OCI-LY1 (cell line): ENCODE data around the gene CCDC91.

Source experiments
- H2AFZ ChIP-seq: fragments of 200-600 bp; sonication (generic), shearing (Covaris generic); 2 replicates; pipeline ENCODE4 v1.6.0; 2014; ENCODE audit warnings: antibody characterized with exemption, mild to moderate bottlenecking, low read length
- H3F3A ChIP-seq: fragments of 200-600 bp; sonication (generic), shearing (Covaris generic); 2 replicates; pipeline ENCODE4 v1.6.0; 2014; ENCODE audit warnings: mild to moderate bottlenecking, antibody characterized with exemption, low read length, moderate library complexity; ENCODE audit not compliant: insufficient read depth
- H3K27ac ChIP-seq: fragments of 200-600 bp; sonication (generic); 2 replicates; pipeline ENCODE4 v1.5.1; 2014; ENCODE audit warnings: low read length, mixed run types, mild to moderate bottlenecking, low read depth; ENCODE audit not compliant: poor library complexity, severe bottlenecking
- H3K27me3 ChIP-seq: fragments of 200-600 bp; sonication (generic); 2 replicates; pipeline ENCODE4 v1.6.0; 2014; ENCODE audit warnings: antibody characterized with exemption, mild to moderate bottlenecking, low read length, moderate library complexity; ENCODE audit not compliant: insufficient read depth
- H3K36me3 ChIP-seq: fragments of 200-600 bp; sonication (generic); 2 replicates; pipeline ENCODE4 v1.6.1; 2014; ENCODE audit warnings: mild to moderate bottlenecking, antibody characterized with exemption, low read length, moderate library complexity, mixed read lengths; ENCODE audit not compliant: insufficient read depth
- H3K4me1 ChIP-seq: fragments of 200-600 bp; sonication (generic); 2 replicates; pipeline ENCODE4 v1.5.1; 2014; ENCODE audit warnings: mild to moderate bottlenecking, low read length, moderate library complexity; ENCODE audit not compliant: insufficient read depth, severe bottlenecking
- H3K4me2 ChIP-seq: fragments of 200-600 bp; sonication (generic), shearing (Covaris generic); 2 replicates; pipeline ENCODE4 v1.6.1; 2014; ENCODE audit warnings: low read length
- H3K4me3 ChIP-seq: fragments of 200-600 bp; sonication (generic); 2 replicates; pipeline ENCODE4 v1.5.1; 2014; ENCODE audit warnings: low read length, low read depth, mild to moderate bottlenecking, mixed read lengths; ENCODE audit not compliant: poor library complexity, severe bottlenecking
- H3K79me2 ChIP-seq: fragments of 200-600 bp; shearing (Covaris generic); 2 replicates; pipeline ENCODE4 v1.6.1; 2016; ENCODE audit warnings: mixed run types, low read length, mixed read lengths; ENCODE audit not compliant: insufficient read depth
- H3K9ac ChIP-seq: fragments of 200-600 bp; sonication (generic), shearing (Covaris generic); 2 replicates; pipeline ENCODE4 v1.6.1; 2014; ENCODE audit warnings: mild to moderate bottlenecking, low read length, mixed read lengths
- H3K9me2 ChIP-seq: fragments of 200-600 bp; sonication (generic), shearing (Covaris generic); 2 replicates; pipeline ENCODE4 v1.6.1; 2014; ENCODE audit warnings: low read depth, mild to moderate bottlenecking, low read length, mixed read lengths
- H3K9me3 ChIP-seq: fragments of 200-600 bp; shearing (Covaris generic); 2 replicates; pipeline ENCODE4 v1.6.1; 2014; ENCODE audit warnings: low read length, mixed read lengths
- H4K20me1 ChIP-seq: fragments of 200-600 bp; sonication (generic), shearing (Covaris generic); 2 replicates; pipeline ENCODE4 v1.6.0; 2016; ENCODE audit warnings: mild to moderate bottlenecking, low read length; ENCODE audit not compliant: insufficient read depth
- CTCF ChIP-seq: fragments of 200-600 bp; sonication (generic), shearing (Covaris generic); IDR thresholded peaks from 2 replicates; pipeline ENCODE4 v1.5.1; 2017; ENCODE audit warnings: mild to moderate bottlenecking, antibody characterized with exemption, low read length, moderate library complexity, mixed read lengths
- EZH2 ChIP-seq: fragments of 200-600 bp; sonication (generic), shearing (Covaris generic); IDR thresholded peaks from 2 replicates; pipeline ENCODE4 v1.8.0; 2017; ENCODE audit warnings: borderline replicate concordance, mixed run types, mild to moderate bottlenecking, antibody characterized with exemption, low read length, moderate library complexity, mixed read lengths

CCDC91 gene

DNA sequence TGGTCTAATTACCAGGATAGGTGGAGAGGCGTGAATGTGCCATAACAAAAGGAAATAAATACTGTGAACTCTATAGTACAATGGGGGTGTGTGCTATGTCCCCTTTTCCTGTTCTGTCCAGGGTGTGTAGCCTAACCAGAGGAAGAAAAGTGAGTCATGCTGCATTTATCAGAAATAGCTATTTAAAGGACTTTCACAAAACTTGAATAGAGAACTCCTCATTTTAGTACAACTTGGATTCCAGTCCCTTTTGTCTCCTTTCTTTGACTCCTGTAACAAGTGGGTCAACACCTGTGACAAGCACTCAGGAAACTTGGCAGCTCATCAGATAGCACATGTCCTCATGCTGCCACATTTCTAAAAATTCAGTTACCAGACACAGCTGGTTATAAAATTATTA lies 123.4 kb downstream of the CCDC91 start:
- Histone ChIP-seq H3K9ac (no peak overlapping the region), H3K27ac (no peak overlapping the region), H3F3A (no peaks in the 10 kb centered on the region), H3K9me3 (no peaks in the 10 kb centered on the region), H3K36me3 (peaks cover 3% of the 10 kb centered on the region; the same call in 1 of the 2 replicates), H4K20me1 (no peaks in the 10 kb centered on the region), H2AFZ (no peak overlapping the region), H3K4me1 (no peaks in the 10 kb centered on the region), H3K27me3 (no peaks in the 10 kb centered on the region), H3K4me3 (no peak overlapping the region), H3K79me2 (no peaks in the 10 kb centered on the region), H3K9me2 (no peaks in the 10 kb centered on the region), H3K4me2 (no peak overlapping the region)
- TF ChIP-seq EZH2 (no peak), CTCF (no peak)

GRCh38 chr12:28316049-28316448 lies 125.8 kb downstream of the CCDC91 start:
- Histone ChIP-seq H3K36me3 (no peaks in the 10 kb centered on the region), H2AFZ (no peak overlapping the region), H3K4me2 (no peak overlapping the region), H3K9me3 (no peaks in the 10 kb centered on the region), H3K79me2 (no peaks in the 10 kb centered on the region), H3K9ac (no peak overlapping the region), H3F3A (no peaks in the 10 kb centered on the region), H3K4me1 (no peaks in the 10 kb centered on the region), H3K4me3 (no peak overlapping the region), H3K27ac (no peak overlapping the region), H3K27me3 (no peaks in the 10 kb centered on the region), H4K20me1 (no peaks in the 10 kb centered on the region), H3K9me2 (no peaks in the 10 kb centered on the region)
- TF ChIP-seq CTCF (no peak), EZH2 (no peak)

DNA sequence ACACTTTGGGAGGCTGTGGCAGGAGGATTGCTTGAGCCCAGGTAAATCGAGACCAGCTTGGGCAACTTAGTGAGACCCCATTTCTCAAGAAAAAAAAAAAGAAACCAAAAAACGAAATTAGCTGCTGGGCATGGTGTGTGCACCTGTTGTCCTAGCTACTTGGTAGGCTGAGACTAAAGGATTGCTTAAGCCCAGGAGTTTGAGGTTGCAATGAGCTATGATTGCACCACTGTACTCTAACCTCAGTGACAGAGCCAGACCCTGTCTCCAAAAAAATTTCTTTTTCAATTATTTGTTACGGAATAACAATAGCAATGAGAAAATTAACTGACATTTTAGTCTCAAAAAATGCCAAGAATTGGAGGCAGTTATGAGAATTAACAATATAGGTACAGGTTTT lies 128.0 kb downstream of the CCDC91 start:
- Histone ChIP-seq H3K9me3 (no peaks in the 10 kb centered on the region), H3K4me1 (no peaks in the 10 kb centered on the region), H3K79me2 (no peaks in the 10 kb centered on the region), H3K4me2 (no peak overlapping the region), H3F3A (no peaks in the 10 kb centered on the region), H3K9ac (no peak overlapping the region), H3K27ac (no peak overlapping the region), H2AFZ (no peak overlapping the region), H3K27me3 (no peaks in the 10 kb centered on the region), H3K4me3 (no peak overlapping the region), H4K20me1 (no peaks in the 10 kb centered on the region), H3K9me2 (no peaks in the 10 kb centered on the region), H3K36me3 (no peaks in the 10 kb centered on the region)
- no peak for TF ChIP-seq CTCF
- no peak for TF ChIP-seq EZH2
